ENCODE results near the gene TXNDC9.
A peak's percentile ranks its signal among the peaks of the same experiment; 100 is the strongest.
"Not testable (repeated sequence)": the region's sequence is repeated elsewhere in the genome, so short reads cannot be mapped to it uniquely, and the experiment has no call there.

The TXNDC9 gene

GRCh38 chr2:99335911-99336803 lies at the start of gene TXNDC9:
Gene TXNDC9 (minus strand): TSS chr2:99336333. CDS start chr2:99333210, 3,123 bp downstream.
- DNase-seq (ENCODE audit: low read depth in 3 of 3, low spot score in 1 of 3), result peak; percentile 91 to 95 (median 94)

- DNase-seq (ENCODE audit: low read depth in 3 of 3, low spot score in 1 of 3), result no peak
Observed at GRCh38 chr2:99382143-99382542, 46.0 kb upstream of the TXNDC9 start.

GRCh38 chr2:99380376-99381010 lies 44.4 kb upstream of the TXNDC9 start:
- no peak for DNase-seq (ENCODE audit: low read depth in 3 of 3, low spot score in 1 of 3)

- DNase-seq (ENCODE audit: low read depth in 3 of 3, low spot score in 1 of 3), result no peak
Observed at GRCh38 chr2:99377879-99378278, 41.7 kb upstream of the TXNDC9 start.

GRCh38 chr2:99376254-99376864 lies 40.2 kb upstream of the TXNDC9 start:
- DNase-seq (ENCODE audit: low read depth in 3 of 3, low spot score in 1 of 3), result no peak

- no peak for DNase-seq (ENCODE audit: low read depth in 3 of 3, low spot score in 1 of 3)
Observed at GRCh38 chr2:99374747-99375146, 38.6 kb upstream of the TXNDC9 start.

GRCh38 chr2:99373144-99373543 lies 37.0 kb upstream of the TXNDC9 start:
- no peak for DNase-seq (ENCODE audit: low read depth in 3 of 3, low spot score in 1 of 3)

GRCh38 chr2:99368854-99369253 lies 32.7 kb upstream of the TXNDC9 start:
- not testable (repeated sequence) for DNase-seq (ENCODE audit: low read depth in 3 of 3, low spot score in 1 of 3)

- DNase-seq (ENCODE audit: low read depth in 3 of 3, low spot score in 1 of 3), result no peak
Observed at GRCh38 chr2:99365661-99366060, 29.5 kb upstream of the TXNDC9 start.

GRCh38 chr2:99356853-99357252 lies 20.7 kb upstream of the TXNDC9 start:
- no peak for DNase-seq (ENCODE audit: low read depth in 3 of 3, low spot score in 1 of 3)

GRCh38 chr2:99354825-99355224 lies 18.7 kb upstream of the TXNDC9 start:
- not testable (repeated sequence) for DNase-seq (ENCODE audit: low read depth in 3 of 3, low spot score in 1 of 3)

- DNase-seq (ENCODE audit: low read depth in 3 of 3, low spot score in 1 of 3), result no peak
Observed at GRCh38 chr2:99354070-99354469, 17.9 kb upstream of the TXNDC9 start.

GRCh38 chr2:99350194-99350593 lies 14.1 kb upstream of the TXNDC9 start:
- DNase-seq (ENCODE audit: low read depth in 3 of 3, low spot score in 1 of 3), result no peak

GRCh38 chr2:99348173-99348572 lies 12.0 kb upstream of the TXNDC9 start:
- no peak for DNase-seq (ENCODE audit: low read depth in 3 of 3, low spot score in 1 of 3)

- DNase-seq (ENCODE audit: low read depth in 3 of 3, low spot score in 1 of 3), result no peak
Observed at GRCh38 chr2:99346218-99346617, 10.1 kb upstream of the TXNDC9 start.

- DNase-seq (ENCODE audit: low read depth in 3 of 3, low spot score in 1 of 3), result not testable (repeated sequence)
Observed at GRCh38 chr2:99345446-99345845, 9.3 kb upstream of the TXNDC9 start.

GRCh38 chr2:99342536-99342935 lies 6.4 kb upstream of the TXNDC9 start:
- DNase-seq (ENCODE audit: low read depth in 3 of 3, low spot score in 1 of 3), result no peak

GRCh38 chr2:99340669-99341236 lies 4.6 kb upstream of the TXNDC9 start:
- no peak for DNase-seq (ENCODE audit: low read depth in 3 of 3, low spot score in 1 of 3)

GRCh38 chr2:99338029-99338585 lies 2.0 kb upstream of the TXNDC9 start:
- no peak for DNase-seq (ENCODE audit: low read depth in 3 of 3, low spot score in 1 of 3)

GRCh38 chr2:99337113-99338028 lies 1.2 kb upstream of the TXNDC9 start, which contains the start of gene EIF5B:
Gene EIF5B (plus strand): TSS chr2:99337389. CDS start chr2:99337555, 166 bp downstream.
- DNase-seq (ENCODE audit: low read depth in 3 of 3, low spot score in 1 of 3), result peak; percentile 83 to 86 (median 84)

All from stimulated activated CD4-positive, alpha-beta T cell treated with anti-CD3 and anti-CD28 coated beads, TNF-alpha, amount 100 ng/mL, for 1 hour (primary cell).